ENCODE results near the gene RHBDD1. TPM values are rescaled to one million over a fixed set of nuclear protein-coding genes. Genes with fewer than 3 reads are reported as not detected.

The RHBDD1 gene
- total RNA-seq, 6 donors from 2014 or later, result 2.6 to 40.2 (median 14.5) TPM

GRCh38 chr2:226818930-226819329 lies 16.9 kb upstream of the RHBDD1 start:
- TF ChIP-seq EP300 (IDR thresholded peaks at IDR 0.05), result no peak
- no peak for TF ChIP-seq POLR2AphosphoS5 (IDR thresholded peaks at IDR 0.05)
- no peak for TF ChIP-seq POLR2A (IDR thresholded peaks at IDR 0.05)
- TF ChIP-seq CTCF (IDR thresholded peaks at IDR 0.05), result no peak
- ATAC-seq (ENCODE audit: low FRiP score in 2 of 2) (no peak), DNase-seq (no peak)
- WGBS, 2 donors, result 35 to 50% methylated on average over 3 of the region's 3 CpGs
- Histone ChIP-seq H3K36me3 (no peaks in the 10 kb centered on the region), H3K9me3 (no peaks in the 10 kb centered on the region), H3K4me1 (no peaks in the 10 kb centered on the region), H3K27me3 (no peaks in the 10 kb centered on the region), H3K4me3 (no peak overlapping the region), H3K27ac (no peak overlapping the region)

DNA sequence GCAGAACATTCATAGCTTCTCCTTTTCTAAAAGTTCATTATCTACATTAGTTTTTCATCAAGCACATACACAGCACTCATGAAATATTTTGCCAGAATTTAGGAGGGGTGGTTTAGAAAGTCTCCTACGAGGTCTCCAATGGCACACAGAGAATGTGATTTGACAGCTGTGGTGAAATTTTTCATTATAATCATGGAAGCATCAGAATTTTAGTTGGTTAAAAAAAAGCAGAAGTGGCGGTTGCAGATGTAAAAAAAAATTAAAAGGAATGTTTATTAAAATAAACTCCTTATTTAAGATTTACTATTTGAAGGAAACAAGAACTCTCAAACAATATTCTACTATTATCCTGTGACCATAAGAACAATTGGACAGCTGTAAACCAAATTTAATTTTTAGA lies 10.8 kb upstream of the RHBDD1 start:
- 51 to 54% methylated on average over 2 of the region's 2 CpGs for WGBS, 2 donors
- TF ChIP-seq POLR2AphosphoS5 (IDR thresholded peaks at IDR 0.05) (no peak), EP300 (IDR thresholded peaks at IDR 0.05) (no peak), POLR2A (IDR thresholded peaks at IDR 0.05) (no peak), CTCF (IDR thresholded peaks at IDR 0.05) (no peak)
- ATAC-seq (ENCODE audit: low FRiP score in 2 of 2) (no peak), DNase-seq (no peak)
- Histone ChIP-seq H3K36me3 (no peaks in the 10 kb centered on the region), H3K27ac (no peak overlapping the region), H3K9me3 (no peaks in the 10 kb centered on the region), H3K4me3 (no peak overlapping the region), H3K27me3 (no peaks in the 10 kb centered on the region), H3K4me1 (no peaks in the 10 kb centered on the region)

DNA sequence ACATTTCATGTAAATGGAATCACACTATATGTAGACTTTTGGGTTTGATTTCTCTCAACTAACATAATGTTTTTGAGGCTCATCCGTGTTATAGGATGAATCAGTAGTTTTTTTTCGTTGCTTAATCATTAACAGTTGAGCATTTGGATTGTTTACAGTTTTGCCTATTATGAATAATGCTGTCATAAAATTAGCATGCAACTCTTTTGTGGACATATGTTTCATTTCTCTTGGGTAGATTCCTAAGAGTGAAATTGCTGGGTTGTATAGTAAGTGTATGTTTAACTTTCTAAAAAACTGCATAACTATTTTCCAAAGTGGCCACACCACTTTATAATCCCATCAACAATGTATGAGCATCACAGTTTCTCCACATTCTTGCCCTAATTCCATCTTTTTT lies 7.7 kb upstream of the RHBDD1 start:
- no peak overlapping the region for H3K27ac ChIP-seq
- DNase-seq, result no peak
- no peaks in the 10 kb centered on the region for H3K4me1 ChIP-seq
- TF ChIP-seq POLR2A (IDR thresholded peaks at IDR 0.05) (no peak), CTCF (IDR thresholded peaks at IDR 0.05) (no peak), EP300 (IDR thresholded peaks at IDR 0.05) (no peak), POLR2AphosphoS5 (IDR thresholded peaks at IDR 0.05) (no peak)
- no peak overlapping the region for H3K4me3 ChIP-seq
- H3K36me3 ChIP-seq, result no peaks in the 10 kb centered on the region
- 64 to 74% methylated on average over 2 of the region's 2 CpGs for WGBS, 2 donors
- no peaks in the 10 kb centered on the region for H3K27me3 ChIP-seq
- H3K9me3 ChIP-seq, result no peaks in the 10 kb centered on the region
- no peak for ATAC-seq (ENCODE audit: low FRiP score in 2 of 2)

- DNase-seq (no peak), ATAC-seq (ENCODE audit: low FRiP score in 2 of 2) (no peak)
- no peak for TF ChIP-seq EP300 (IDR thresholded peaks at IDR 0.05)
- TF ChIP-seq POLR2AphosphoS5 (IDR thresholded peaks at IDR 0.05), result no peak
- TF ChIP-seq POLR2A (IDR thresholded peaks at IDR 0.05), result no peak
- no peak for TF ChIP-seq CTCF (IDR thresholded peaks at IDR 0.05)
- Histone ChIP-seq H3K4me1 (peaks cover 4 to 6% (median 5%) of the 10 kb centered on the region in 4 donors), H3K27me3 (no peaks in the 10 kb centered on the region), H3K9me3 (no peaks in the 10 kb centered on the region), H3K36me3 (no peaks in the 10 kb centered on the region), H3K27ac (no peak overlapping the region), H3K4me3 (no peak overlapping the region)
- WGBS, 2 donors, result 86 to 87% methylated on average over 8 of the region's 8 CpGs
Measured at GRCh38 chr2:226829721-226830631, 5.9 kb upstream of the RHBDD1 start.

GRCh38 chr2:226831266-226831665 lies 4.6 kb upstream of the RHBDD1 start:
- no peaks in the 10 kb centered on the region for H3K9me3 ChIP-seq
- no peak for TF ChIP-seq EP300 (IDR thresholded peaks at IDR 0.05)
- peaks cover 9 to 13% (median 11%) of the 10 kb centered on the region in 4 donors for H3K4me1 ChIP-seq
- H3K27ac ChIP-seq, result no peak overlapping the region
- DNase-seq (no peak), ATAC-seq (ENCODE audit: low FRiP score in 2 of 2) (no peak)
- WGBS, 2 donors, result 88 to 92% methylated on average over 4 of the region's 4 CpGs
- H3K4me3 ChIP-seq, result no peak overlapping the region
- no peaks in the 10 kb centered on the region for H3K27me3 ChIP-seq
- H3K36me3 ChIP-seq, result no peaks in the 10 kb centered on the region
